Islet of Langerhans (tissue), 1 donor: ENCODE measurements around the gene CRNKL1.
"Not testable (repeated sequence)": the region's sequence is repeated elsewhere in the genome, so short reads cannot be mapped to it uniquely, and the experiment has no call there.

ENCODE experiments used
- FAIRE-seq: peaks from one replicate; lab custom pipeline; 2011; peaks lifted over from hg19 to GRCh38; lab: Jason Lieb, UNC

The CRNKL1 gene

GRCh38 chr20:20005342-20005741 lies 46.9 kb downstream of the CRNKL1 start:
- no peak for FAIRE-seq

- FAIRE-seq, result not testable (repeated sequence)
Observed at GRCh38 chr20:20003955-20004322, 48.3 kb downstream of the CRNKL1 start.

- FAIRE-seq, result no peak
Observed at GRCh38 chr20:20003031-20003954, 49.0 kb downstream of the CRNKL1 start.

- no peak for FAIRE-seq
Observed at GRCh38 chr20:20002101-20002998, 49.9 kb downstream of the CRNKL1 start.

- FAIRE-seq, result no peak
Observed at GRCh38 chr20:20000211-20000968, 51.9 kb downstream of the CRNKL1 start.

GRCh38 chr20:19998990-19999705 lies 53.1 kb downstream of the CRNKL1 start:
- FAIRE-seq, result no peak

- FAIRE-seq, result no peak
Observed at GRCh38 chr20:19996917-19997316, 55.3 kb downstream of the CRNKL1 start.

GRCh38 chr20:19996222-19996621 lies 56.0 kb downstream of the CRNKL1 start:
- no peak for FAIRE-seq

GRCh38 chr20:19995220-19995863 lies 56.9 kb downstream of the CRNKL1 start:
- FAIRE-seq, result no peak

GRCh38 chr20:19993958-19994669 lies 58.2 kb downstream of the CRNKL1 start:
- FAIRE-seq, result no peak

GRCh38 chr20:19992996-19993908 lies 59.0 kb downstream of the CRNKL1 start:
- FAIRE-seq, result no peak

GRCh38 chr20:19991854-19992253 lies 60.4 kb downstream of the CRNKL1 start:
- no peak for FAIRE-seq

- FAIRE-seq, result no peak
Observed at GRCh38 chr20:19991308-19991707, 61.0 kb downstream of the CRNKL1 start.

- no peak for FAIRE-seq
Observed at GRCh38 chr20:19990850-19991249, 61.4 kb downstream of the CRNKL1 start.

- FAIRE-seq, result no peak
Observed at GRCh38 chr20:19987046-19987445, 65.2 kb downstream of the CRNKL1 start.

- no peak for FAIRE-seq
Observed at GRCh38 chr20:19986419-19986818, 65.8 kb downstream of the CRNKL1 start.
